CD14-positive monocyte (primary cell): ENCODE results near the gene ING2. TPM values are rescaled to one million over a fixed set of nuclear protein-coding genes. Genes with fewer than 3 reads are reported as not detected.

Experiments used
- DNase-seq, 3 donors: peaks; one replicate each; pipeline ENCODE4 v3.0.0-alpha.2; 2011 to 2022
- H2AFZ ChIP-seq: 2 replicates; pipeline ENCODE4 v1.6.0; 2012; ENCODE audit warnings: mild to moderate bottlenecking, low read depth, low read length, inconsistent platforms; ENCODE audit not compliant: insufficient read depth, poor library complexity, severe bottlenecking
- H3K27ac ChIP-seq, 2 donors: 1 replicate in 1 of 2; 2 replicates in 1 of 2; pipeline ENCODE4 v1.5.1; 2012 to 2013; ENCODE audit warnings: low read length in 2 of 2, control low read depth in 1 of 2, inconsistent platforms in 1 of 2, low read depth in 1 of 2, mild to moderate bottlenecking in 1 of 2
- H3K27me3 ChIP-seq, 2 donors: one replicate each; pipeline versions ENCODE4 v1.6.0 to v1.6.1; 2011 to 2013; ENCODE audit warnings: low read length in 2 of 2; ENCODE audit not compliant: control insufficient read depth in 2 of 2, insufficient read depth in 2 of 2
- H3K36me3 ChIP-seq, 2 donors: replicated peaks in 1 of 2; 1 replicate in 1 of 2; 2 replicates in 1 of 2; pipeline versions ENCODE4 v1.5.1 to v1.6.1; 2012 to 2013; ENCODE audit warnings: low read length in 2 of 2, control low read depth in 1 of 2, inconsistent platforms in 1 of 2, mild to moderate bottlenecking in 1 of 2; ENCODE audit not compliant: insufficient read depth in 2 of 2, control insufficient read depth in 1 of 2
- H3K4me1 ChIP-seq, 2 donors: 1 replicate in 1 of 2; 2 replicates in 1 of 2; pipeline versions ENCODE4 v1.5.1 to v1.6.1; 2012 to 2013; ENCODE audit warnings: low read length in 2 of 2, control low read depth in 1 of 2, inconsistent platforms in 1 of 2, mild to moderate bottlenecking in 1 of 2, moderate library complexity in 1 of 2; ENCODE audit not compliant: insufficient read depth in 2 of 2, control insufficient read depth in 1 of 2
- H3K4me2 ChIP-seq: replicated peaks from 2 replicates; pipeline ENCODE3; 2012; ENCODE audit warnings: low read length, moderate library complexity, mild to moderate bottlenecking; ENCODE audit not compliant: poor library complexity, severe bottlenecking; ENCODE audit errors: extremely low read depth
- H3K4me3 ChIP-seq, 3 experiments: fragments of 200-600 bp in 1 of 3; sonication (generic) in 1 of 3; replicated peaks in 1 of 3; 1 replicate in 2 of 3; 2 replicates in 1 of 3; pipeline ENCODE4 v1.5.1; 2011 to 2013; ENCODE audit warnings: low read length in 3 of 3, mild to moderate bottlenecking in 3 of 3, control low read depth in 2 of 3, low read depth in 2 of 3, inconsistent platforms in 1 of 3, moderate library complexity in 1 of 3
- H3K79me2 ChIP-seq: 2 replicates; pipeline ENCODE4 v1.6.0; 2012; ENCODE audit warnings: mild to moderate bottlenecking, control low read depth, inconsistent platforms, low read length, moderate library complexity; ENCODE audit not compliant: insufficient read depth
- H3K9ac ChIP-seq: 2 replicates; pipeline ENCODE4 v1.6.0; 2017; ENCODE audit warnings: low read length, mild to moderate bottlenecking; ENCODE audit not compliant: insufficient read depth, poor library complexity, severe bottlenecking
- H3K9me3 ChIP-seq, 2 donors: replicated peaks in 1 of 2; 1 replicate in 1 of 2; 2 replicates in 1 of 2; pipeline versions ENCODE4 v1.5.1 to v1.6.1; 2012 to 2013; ENCODE audit warnings: low read length in 2 of 2, control low read depth in 1 of 2; ENCODE audit not compliant: control insufficient read depth in 1 of 2, insufficient read depth in 1 of 2
- H4K20me1 ChIP-seq: 2 replicates; pipeline ENCODE4 v1.6.0; 2012; ENCODE audit warnings: mild to moderate bottlenecking, low read length, control low read depth, moderate library complexity; ENCODE audit not compliant: insufficient read depth
- H3K27ac Mint-ChIP-seq, 7 donors: one replicate each; pipeline ENCODE4 v1.8.0; 2020; ENCODE audit warnings: mild to moderate bottlenecking in 7 of 7, mixed read lengths in 7 of 7, moderate library complexity in 6 of 7, inconsistent platforms in 2 of 7
- H3K27me3 Mint-ChIP-seq, 3 donors: one replicate each; pipeline ENCODE4 v1.8.0; 2021 to 2022; ENCODE audit warnings: low read depth in 3 of 3, mild to moderate bottlenecking in 3 of 3, mixed read lengths in 3 of 3, moderate library complexity in 3 of 3, inconsistent platforms in 1 of 3
- H3K36me3 Mint-ChIP-seq, 2 donors: one replicate each; pipeline ENCODE4 v1.8.0; 2020; ENCODE audit warnings: mixed read lengths in 2 of 2, inconsistent platforms in 1 of 2, mild to moderate bottlenecking in 1 of 2
- H3K4me1 Mint-ChIP-seq: one replicate; pipeline ENCODE4 v1.8.0; 2020; ENCODE audit warnings: mild to moderate bottlenecking, mixed read lengths
- H3K4me3 Mint-ChIP-seq, 2 donors: one replicate each; pipeline ENCODE4 v1.8.0; 2020; ENCODE audit warnings: mild to moderate bottlenecking in 2 of 2, mixed read lengths in 2 of 2, moderate library complexity in 1 of 2
- H3K9me3 Mint-ChIP-seq, 7 donors: one replicate each; pipeline ENCODE4 v1.8.0; 2020 to 2022; ENCODE audit warnings: mixed read lengths in 7 of 7, mild to moderate bottlenecking in 6 of 7, moderate library complexity in 6 of 7, inconsistent platforms in 2 of 7
- CTCF ChIP-seq: fragments of 200-600 bp; IDR thresholded peaks from one replicate; pipeline ENCODE4 v1.8.0; 2022; ENCODE audit warnings: antibody characterized with exemption, mild to moderate bottlenecking
- WGBS: methylation state at CpG from one replicate; pipeline ENCODE4 v1.1.5; 2013; ENCODE audit warnings: missing lambda C conversion rate; ENCODE audit not compliant: insufficient coverage; 5-methylcytosine and 5-hydroxymethylcytosine counted together
- intact Hi-C, 2 donors: fragments of 100-400 bp; cut with micrococcal nuclease; formaldehyde crosslinking; loops; one replicate each; pipeline versions ENCODE4 v1.15.0 to v1.15.1; 2023
- polyA plus RNA-seq, 3 donors: library from polyadenylated mRNA; depleted of rRNA in 1 of 3; unstranded in 2 of 3; stranded (reverse) in 1 of 3; fragments of 300-500 nt in 2 of 3; fragments of >200 nt in 1 of 3; fragmentation: Illumina TruSeq in 2 of 3; gene quantifications; 1 replicate in 2 of 3; 2 replicates in 1 of 3; pipeline ENCODE4 v1.2.3, GENCODE V29; 2012 to 2021

ING2 gene
- polyA plus RNA-seq, 3 donors, result 6.6 to 12.2 (median 10.5) TPM

GRCh38 chr4:183499801-183500200 is 5.1 kb upstream of the ING2 start:
- H3K4me3 Mint-ChIP-seq, result no peak overlapping the region
- DNase-seq, result no peak

GRCh38 chr4:183503497-183504063 is 1.3 kb upstream of the ING2 start:
- peaks cover 42% of the 10 kb centered on the region for H3K79me2 ChIP-seq
- DNase-seq, result no peak
- under 1% methylated on average over 13 of the region's 15 CpGs for WGBS

More at GRCh38 chr4:183499801-183500200, 5.1 kb upstream of the ING2 start:
- Histone ChIP-seq H3K4me2 (no peak overlapping the region), H4K20me1 (no peaks in the 10 kb centered on the region), H3K9me3 (no peaks in the 10 kb centered on the region), H2AFZ (no peak overlapping the region), H3K9ac (no peak overlapping the region), H3K79me2 (peaks cover 10% of the 10 kb centered on the region), H3K4me3 (no peak overlapping the region), H3K27ac (peak overlapping the region in 1 of 2 donors; percentile 32), H3K36me3 (no peaks in the 10 kb centered on the region), H3K27me3 (no peaks in the 10 kb centered on the region), H3K4me1 (peaks cover 10 to 14% of the 10 kb centered on the region in 2 donors)
- Mint-ChIP-seq H3K9me3 (no peaks in the 10 kb centered on the region), H3K27me3 (peaks cover 0 to 3% (median 1%) of the 10 kb centered on the region in 3 donors), H3K27ac (peak overlapping the region in 3 of 7 donors; percentile 15 to 75 (median 36)), H3K4me1 (peaks cover 15% of the 10 kb centered on the region), H3K36me3 (peaks cover 3 to 4% of the 10 kb centered on the region in 2 donors)
- intact Hi-C loops, result loop anchor here (5.0 to 10.0 kb wide), 5 partner anchors 102 to 1705 kb away; partner anchors contain the start of genes CFAP97 (in 1 of the 2), IRF2 (in 1 of the 2), SNX25 (in 1 of the 2) and WWC2 (in 1 of the 2)
- no CpG with 5 or more reads among the region's 5 CpGs for WGBS
- no peak for TF ChIP-seq CTCF

More at GRCh38 chr4:183503497-183504063, 1.3 kb upstream of the ING2 start:
- peak overlapping the region; percentile 86 to 89 for H3K4me3 Mint-ChIP-seq
- no peaks in the 10 kb centered on the region for H3K9me3 ChIP-seq
- no peaks in the 10 kb centered on the region for H3K36me3 Mint-ChIP-seq
- H3K4me1 Mint-ChIP-seq, result peaks cover 21% of the 10 kb centered on the region
- peak overlapping the region; percentile 99 for H3K4me2 ChIP-seq
- peak overlapping the region; percentile 60 to 96 (median 90) for H3K4me3 ChIP-seq
- intact Hi-C loops, result loop anchor here (2.0 to 10.0 kb wide), 7 partner anchors 57 to 1701 kb away; partner anchors contain the start of genes CFAP97 (in 1 of the 2), IRF2 (in 1 of the 2), RWDD4 (in 1 of the 2) and SNX25 (in 1 of the 2)
- H3K27me3 ChIP-seq, result no peaks in the 10 kb centered on the region
- peaks cover 0 to 3% (median 0%) of the 10 kb centered on the region in 7 donors for H3K9me3 Mint-ChIP-seq
- no peaks in the 10 kb centered on the region for H3K36me3 ChIP-seq
- H2AFZ ChIP-seq, result peak overlapping the region; percentile 88
- H3K4me1 ChIP-seq, result peaks cover 10 to 23% of the 10 kb centered on the region in 2 donors
- peak overlapping the region; percentile 90 for H3K9ac ChIP-seq
- TF ChIP-seq CTCF, result no peak
- H3K27ac ChIP-seq, result peak overlapping the region; percentile 79 to 96
- H3K27ac Mint-ChIP-seq, result peak overlapping the region; percentile 54 to 97 (median 90)
- peaks cover 9% of the 10 kb centered on the region for H4K20me1 ChIP-seq
- H3K27me3 Mint-ChIP-seq, result peaks cover 0 to 3% (median 1%) of the 10 kb centered on the region in 3 donors
